Small intestine (tissue), 4 donors: Measurements from ENCODE around the gene CEP152. TPM values are rescaled to one million over a fixed set of nuclear protein-coding genes. Genes with fewer than 3 reads are reported as not detected.

ENCODE experiments used
- polyA plus RNA-seq, 4 donors: library from polyadenylated mRNA; stranded (reverse) in 3 of 4; unstranded in 1 of 4; fragments of 200-250 nt in 3 of 4; fragments of 120-200 nt in 1 of 4; gene quantifications; one replicate each; pipeline versions ENCODE4 v1.2.1 to v1.2.3, GENCODE V29; 2013
- donor health status: healthy with polysubstance abuse.
- donor health status: Bipolar disorder and iron deficiency.
- donor health status: healthy.

Gene CEP152
- polyA plus RNA-seq, 4 donors, result 1.1 to 5.8 (median 1.6) TPM

Other genes with a start within 250 kb of the CEP152 start
- gene FBN1, start 165.4 kb downstream of the CEP152 start, polyA plus RNA-seq, result 10 to 100 TPM in 2 of 4 donors, 1 to 10 TPM in 2; 1.1 to 33.9 (median 11.3) TPM
- gene EID1, start 67.1 kb upstream of the CEP152 start, polyA plus RNA-seq, result 100 to 1,000 TPM in 1 of 4 donors, 10 to 100 TPM in 3; 81.3 to 133 (median 91.5) TPM
- under 1 TPM in 2 of 4 donors, not detected in 2; 0.49 to 0.52 TPM for gene SHC4, start 152.8 kb upstream of the CEP152 start, polyA plus RNA-seq
- gene SECISBP2L, start 235.4 kb upstream of the CEP152 start, polyA plus RNA-seq, result 10 to 100 TPM in 1 of 4 donors, 1 to 10 TPM in 3; 5.4 to 30.6 (median 7.5) TPM